ENCODE data around the gene KRT75. TPM values are rescaled to one million over a fixed set of nuclear protein-coding genes. Genes with fewer than 3 reads are reported as not detected.

The KRT75 gene
- total RNA-seq, result not detected in 2 replicates

GRCh38 chr12:52434081-52434733, at the start of gene KRT75:
KRT75 (minus strand) TSS chr12:52434371; CDS start chr12:52434304, 67 bp downstream.

GRCh38 chr12:52473768-52474167, 39.6 kb upstream of the KRT75 start, which contains the start of gene KRT6C:
KRT6C (minus strand) TSS chr12:52473805; CDS start chr12:52473737, 68 bp downstream.

GRCh38 chr12:52452101-52452500, 17.9 kb upstream of the KRT75 start, which contains the start of gene KRT6B:
KRT6B (minus strand) TSS chr12:52452146; CDS start chr12:52452078, 68 bp downstream.

GRCh38 chr12:52405922-52406385, 28.2 kb downstream of the KRT75 start, which contains the start of gene KRT82:
KRT82 (minus strand) TSS chr12:52406335; CDS start chr12:52406277, 58 bp downstream.

GRCh38 chr12:52385226-52385702, 48.9 kb downstream of the KRT75 start, which contains the start of gene KRT84:
KRT84 (minus strand) TSS chr12:52385652; CDS start chr12:52385585, 67 bp downstream.

Other genes with a start within 250 kb of the KRT75 start
- under 0.01 TPM in 1 of 2 replicates, not detected in the other for gene KRT80, start 242.4 kb downstream of the KRT75 start, total RNA-seq
- gene KRT7, start 201.1 kb downstream of the KRT75 start, total RNA-seq, result 85.9 and 90.6 TPM in 2 replicates
- gene KRT86, start 159.7 kb downstream of the KRT75 start, total RNA-seq, result 0.54 TPM in 1 of 2 replicates, not detected in the other
- gene KRT81, start 142.8 kb downstream of the KRT75 start, total RNA-seq, result 0.16 TPM in 1 of 2 replicates, not detected in the other
- not detected in 2 replicates for gene KRT83, start 113.0 kb downstream of the KRT75 start, total RNA-seq
- gene KRT85, start 66.9 kb downstream of the KRT75 start, total RNA-seq, result not detected in 2 replicates
- not detected in 2 replicates for gene KRT84, start 48.7 kb downstream of the KRT75 start, total RNA-seq
- not detected in 2 replicates for gene KRT82, start 28.0 kb downstream of the KRT75 start, total RNA-seq
- gene KRT6B, start 17.8 kb upstream of the KRT75 start, total RNA-seq, result not detected in 2 replicates
- gene KRT6C, start 39.4 kb upstream of the KRT75 start, total RNA-seq, result not detected in 2 replicates
- gene KRT6A, start 58.9 kb upstream of the KRT75 start, total RNA-seq, result not detected in 2 replicates
- gene KRT5, start 86.0 kb upstream of the KRT75 start, total RNA-seq, result not detected in 2 replicates
- not detected in 2 replicates for gene KRT71, start 118.8 kb upstream of the KRT75 start, total RNA-seq
- not detected in 2 replicates for gene KRT74, start 139.5 kb upstream of the KRT75 start, total RNA-seq
- gene KRT72, start 167.1 kb upstream of the KRT75 start, total RNA-seq, result not detected in 2 replicates
- not detected in 2 replicates for gene KRT73, start 184.2 kb upstream of the KRT75 start, total RNA-seq
- not detected in 2 replicates for gene KRT2, start 217.8 kb upstream of the KRT75 start, total RNA-seq
- gene KRT1, start 246.0 kb upstream of the KRT75 start, total RNA-seq, result not detected in 2 replicates